ENCODE data around the gene PLEK.

DNA sequence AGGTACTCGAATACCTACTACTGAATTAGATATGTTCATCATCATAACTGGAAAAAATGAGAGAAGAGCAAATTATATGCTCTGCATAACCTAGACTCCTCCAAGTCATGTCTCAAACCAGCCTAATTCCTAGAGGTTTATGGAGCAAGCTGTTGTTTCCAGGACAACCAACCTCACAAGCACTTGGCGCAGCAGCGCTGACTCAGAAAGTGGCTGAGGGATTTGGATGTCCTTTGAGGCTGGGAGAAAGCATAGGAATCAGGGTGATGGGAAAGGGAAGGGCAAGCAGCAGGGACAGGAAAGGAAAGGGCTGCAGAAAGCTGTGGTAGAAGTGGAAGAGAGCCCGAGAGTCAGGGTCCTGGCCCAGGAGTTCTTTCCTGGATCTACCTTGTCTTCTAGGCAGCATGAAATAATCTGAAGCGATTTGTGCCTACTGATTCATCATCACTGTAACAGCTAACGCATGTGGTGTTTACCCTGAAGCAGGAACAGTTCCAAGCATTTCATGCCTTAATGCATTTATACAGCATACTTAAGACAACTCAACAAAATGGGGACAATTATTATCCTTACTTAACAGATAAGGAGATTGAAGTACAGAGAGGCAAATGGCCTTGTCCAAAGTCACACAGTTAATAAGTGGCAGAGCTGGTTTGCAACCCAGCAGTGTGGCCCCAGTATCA lies 3.7 kb downstream of the PLEK start:
- TF ChIP-seq, protein P1, sequence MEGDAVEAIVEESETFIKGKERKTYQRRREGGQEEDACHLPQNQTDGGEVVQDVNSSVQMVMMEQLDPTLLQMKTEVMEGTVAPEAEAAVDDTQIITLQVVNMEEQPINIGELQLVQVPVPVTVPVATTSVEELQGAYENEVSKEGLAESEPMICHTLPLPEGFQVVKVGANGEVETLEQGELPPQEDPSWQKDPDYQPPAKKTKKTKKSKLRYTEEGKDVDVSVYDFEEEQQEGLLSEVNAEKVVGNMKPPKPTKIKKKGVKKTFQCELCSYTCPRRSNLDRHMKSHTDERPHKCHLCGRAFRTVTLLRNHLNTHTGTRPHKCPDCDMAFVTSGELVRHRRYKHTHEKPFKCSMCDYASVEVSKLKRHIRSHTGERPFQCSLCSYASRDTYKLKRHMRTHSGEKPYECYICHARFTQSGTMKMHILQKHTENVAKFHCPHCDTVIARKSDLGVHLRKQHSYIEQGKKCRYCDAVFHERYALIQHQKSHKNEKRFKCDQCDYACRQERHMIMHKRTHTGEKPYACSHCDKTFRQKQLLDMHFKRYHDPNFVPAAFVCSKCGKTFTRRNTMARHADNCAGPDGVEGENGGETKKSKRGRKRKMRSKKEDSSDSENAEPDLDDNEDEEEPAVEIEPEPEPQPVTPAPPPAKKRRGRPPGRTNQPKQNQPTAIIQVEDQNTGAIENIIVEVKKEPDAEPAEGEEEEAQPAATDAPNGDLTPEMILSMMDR (IDR thresholded peaks at IDR 0.05) = no peak
- TF ChIP-seq POLR2A (IDR thresholded peaks at IDR 0.05) = no peak
